HG03196 (cell line): ENCODE results near the gene RGS9.
A peak's percentile ranks its signal among the peaks of the same experiment; 100 is the strongest.
"Not testable (repeated sequence)": the region's sequence is repeated elsewhere in the genome, so short reads cannot be mapped to it uniquely, and the experiment has no call there.

ENCODE experiments used
- ATAC-seq: cut with Tn5 transposase; IDR thresholded peaks from one replicate; pipeline ENCODE4 v1.9.1; 2021; ENCODE audit not compliant: unreplicated experiment

Gene RGS9

GRCh38 chr17:65155622-65156021 lies 18.5 kb downstream of the RGS9 start:
- peak; percentile 28 for ATAC-seq

DNA sequence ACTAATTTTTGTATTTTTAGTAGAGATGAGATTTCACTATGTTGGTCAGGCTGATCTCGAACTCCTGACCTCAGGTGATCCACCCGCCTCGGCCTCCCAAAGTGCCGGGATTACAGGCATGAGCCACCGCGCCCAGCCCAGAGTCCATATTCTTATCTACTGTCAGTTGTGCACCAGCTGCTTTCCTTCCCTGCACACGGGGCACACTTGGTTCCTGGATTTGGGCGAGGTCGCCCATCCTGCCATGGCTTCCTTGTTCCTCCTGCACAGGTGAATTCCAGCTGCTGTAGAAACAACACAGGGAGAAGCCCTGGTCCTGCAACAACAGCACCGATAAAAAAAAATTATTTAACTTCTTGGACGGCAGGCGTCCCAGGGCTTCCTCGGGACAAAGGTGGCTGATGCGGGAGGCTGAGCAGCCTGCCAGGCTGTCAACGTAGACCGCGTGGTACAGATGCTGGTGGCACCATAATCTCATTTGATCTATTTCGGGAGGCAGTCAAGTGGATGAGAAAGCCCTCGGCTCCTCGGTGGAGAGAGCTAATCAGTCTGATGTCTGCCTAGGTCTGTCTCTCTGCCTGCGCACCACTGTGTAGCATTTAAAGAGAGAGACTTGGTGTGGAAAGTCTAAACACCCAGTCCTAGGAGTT lies 19.1 kb downstream of the RGS9 start:
- ATAC-seq, result no peak

GRCh38 chr17:65156835-65157565 lies 19.8 kb downstream of the RGS9 start:
- ATAC-seq, result no peak

DNA sequence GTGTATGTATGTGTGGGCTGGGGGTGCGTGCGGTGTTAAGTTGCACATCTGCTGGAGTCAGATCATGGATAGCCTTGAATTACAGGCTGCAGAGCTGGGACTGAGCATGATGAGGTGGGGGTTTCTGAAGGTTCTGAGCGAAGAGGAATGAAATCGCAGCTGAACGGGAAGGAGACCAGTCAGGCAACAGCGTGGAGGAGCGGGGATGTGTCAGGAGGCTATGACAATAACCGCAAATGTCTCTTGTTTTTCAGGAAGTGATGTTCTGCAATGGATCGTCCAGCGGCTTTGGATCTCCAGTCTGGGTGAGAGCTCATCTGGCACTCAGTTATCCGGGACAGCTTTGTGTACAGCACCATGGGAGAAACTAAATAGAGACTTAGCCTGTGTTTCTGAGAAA lies 20.9 kb downstream of the RGS9 start:
- no peak for ATAC-seq

GRCh38 chr17:65158622-65159021 lies 21.5 kb downstream of the RGS9 start:
- no peak for ATAC-seq

GRCh38 chr17:65160516-65160915 lies 23.3 kb downstream of the RGS9 start:
- ATAC-seq, result no peak

DNA sequence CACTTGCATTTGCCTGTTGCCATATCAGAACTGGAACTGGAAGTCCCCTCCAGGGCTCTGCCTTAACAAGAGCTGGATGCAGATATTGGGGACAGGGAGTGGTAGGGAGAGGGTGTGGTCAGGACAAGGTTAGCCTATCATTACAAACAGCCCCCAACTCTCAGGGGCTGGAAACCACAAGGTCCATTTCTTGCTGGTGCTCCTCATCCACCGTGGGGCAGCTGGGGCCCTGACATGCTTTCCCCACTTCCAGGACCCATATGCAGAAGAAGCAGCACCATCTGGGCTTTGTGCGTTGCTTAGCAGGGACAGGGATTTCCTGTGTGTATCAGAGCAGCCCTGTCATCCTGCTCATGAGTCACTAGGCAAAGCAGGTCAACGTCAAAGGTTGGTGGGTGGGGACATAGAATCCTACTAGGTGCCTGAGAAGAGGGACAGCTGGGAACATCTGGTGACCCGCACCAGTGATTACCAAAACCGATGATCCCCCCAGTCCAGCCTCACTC lies 26.9 kb downstream of the RGS9 start:
- peak; percentile 92 for ATAC-seq

DNA sequence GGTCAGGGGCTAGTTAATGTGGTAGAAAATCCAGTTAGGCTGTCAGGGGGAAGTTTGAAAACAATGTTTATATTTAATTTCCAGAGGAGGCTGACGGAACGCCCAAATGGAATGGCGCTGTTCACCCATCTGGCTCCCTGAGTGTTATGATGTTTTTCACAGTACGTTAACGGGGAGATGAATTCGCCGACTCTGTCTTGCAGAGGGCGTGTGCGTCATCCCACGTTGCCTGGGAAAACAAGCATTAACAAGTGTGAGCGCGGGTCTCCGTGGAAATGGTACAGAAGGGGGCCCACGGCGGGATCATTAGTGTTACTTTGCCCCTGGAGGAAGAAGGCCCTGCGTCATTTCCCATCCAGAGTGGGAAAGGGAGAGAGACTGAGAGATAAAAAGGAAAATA lies 29.6 kb downstream of the RGS9 start:
- no peak for ATAC-seq

DNA sequence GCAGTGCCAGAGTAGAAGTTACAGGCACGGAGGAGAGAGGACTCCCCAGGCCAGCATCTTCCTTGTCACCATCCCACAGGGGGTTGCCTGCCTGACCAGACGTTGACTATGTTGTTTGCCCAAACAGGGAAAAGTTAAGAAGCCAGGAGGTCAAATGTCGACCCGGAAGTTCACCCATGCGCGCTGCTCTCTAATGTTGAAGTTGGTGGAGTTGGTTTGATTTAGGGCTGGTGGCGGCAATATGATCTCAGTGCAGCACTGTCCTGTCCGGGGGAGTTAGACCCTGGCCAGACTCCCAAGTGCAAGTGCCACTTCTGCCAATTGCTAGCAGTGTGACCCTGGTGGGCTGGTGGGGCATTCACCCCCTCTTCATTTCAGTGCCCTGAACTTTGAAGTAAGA lies 30.4 kb downstream of the RGS9 start:
- ATAC-seq, result no peak

DNA sequence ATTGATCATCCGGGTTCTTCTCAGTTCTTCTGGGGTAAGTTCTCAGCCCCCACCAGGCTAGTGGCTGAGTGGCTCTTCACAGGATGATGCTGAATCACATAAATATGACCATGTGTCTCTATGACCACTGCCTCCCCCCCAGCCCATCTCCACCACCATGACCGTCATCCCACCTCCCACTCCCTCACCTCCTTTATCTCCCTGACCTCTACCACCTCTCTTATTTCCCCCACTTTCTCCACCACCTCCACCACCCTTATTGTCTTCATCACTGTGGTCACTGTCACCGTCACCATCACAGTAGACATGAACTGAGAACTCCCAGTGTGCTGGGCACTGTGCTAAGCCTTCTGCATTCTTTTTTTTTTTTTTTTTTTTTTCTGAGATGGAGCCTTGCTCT lies 32.5 kb downstream of the RGS9 start:
- no peak for ATAC-seq

- no peak for ATAC-seq
These were observed 33.7 kb downstream of the RGS9 start for GRCh38 chr17:65170839-65171238.

- no peak for ATAC-seq
These were observed 34.6 kb downstream of the RGS9 start for GRCh38 chr17:65171752-65172151.

DNA sequence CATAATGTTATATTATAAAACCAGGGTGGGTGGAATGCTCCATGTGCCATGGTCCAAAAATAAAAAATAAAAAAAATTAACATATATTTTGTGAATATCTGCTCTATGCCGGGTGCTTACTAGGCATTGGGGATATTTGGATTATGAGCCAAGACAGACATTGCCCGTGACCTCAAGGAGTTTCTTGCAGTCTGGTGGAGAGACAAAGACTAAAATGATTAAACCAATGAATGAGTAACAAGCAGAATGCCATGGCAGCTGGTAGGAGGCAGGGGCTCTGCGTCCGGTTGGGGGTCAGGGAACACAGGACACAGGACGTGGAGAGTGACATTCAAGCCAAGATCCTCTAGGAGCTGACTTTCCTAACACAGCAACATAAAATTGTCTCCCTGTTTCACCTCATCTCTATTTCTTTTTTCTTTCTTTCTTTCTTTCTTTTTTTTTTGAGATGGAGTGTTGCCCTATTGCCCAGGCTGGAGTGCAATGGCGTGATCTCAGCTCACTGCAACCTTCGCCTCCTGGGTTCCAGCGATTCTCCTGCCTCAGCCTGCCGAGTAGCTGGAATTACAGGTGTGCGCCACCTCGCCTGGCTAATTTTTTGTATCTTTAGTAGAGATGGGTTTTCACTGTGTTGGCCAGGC lies 35.4 kb downstream of the RGS9 start:
- ATAC-seq, result no peak

DNA sequence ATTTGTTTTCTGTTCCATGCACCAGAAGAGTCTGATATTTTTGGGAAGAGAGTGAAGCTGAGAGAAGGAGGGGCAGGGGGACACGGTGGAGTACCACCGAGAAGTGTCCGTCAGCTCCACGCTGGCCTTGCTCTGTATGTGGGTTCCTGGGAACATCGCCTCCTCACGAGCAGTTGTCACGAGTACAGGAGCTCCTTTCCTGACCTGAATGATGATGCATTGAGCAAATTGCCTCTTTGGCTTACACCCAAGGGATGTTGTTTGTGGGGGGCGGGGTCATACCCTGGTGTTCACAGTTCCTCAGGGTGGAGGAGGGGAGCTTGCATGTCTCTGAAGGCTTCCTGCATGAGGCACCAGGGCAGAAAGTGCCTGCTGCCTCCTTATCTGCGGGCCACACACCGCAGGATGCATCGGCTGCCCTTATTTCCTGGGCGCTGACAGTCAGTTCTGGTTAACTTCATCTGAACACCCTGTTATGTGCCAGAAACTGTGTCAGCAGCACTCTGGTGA lies 36.2 kb downstream of the RGS9 start:
- ATAC-seq, result no peak

DNA sequence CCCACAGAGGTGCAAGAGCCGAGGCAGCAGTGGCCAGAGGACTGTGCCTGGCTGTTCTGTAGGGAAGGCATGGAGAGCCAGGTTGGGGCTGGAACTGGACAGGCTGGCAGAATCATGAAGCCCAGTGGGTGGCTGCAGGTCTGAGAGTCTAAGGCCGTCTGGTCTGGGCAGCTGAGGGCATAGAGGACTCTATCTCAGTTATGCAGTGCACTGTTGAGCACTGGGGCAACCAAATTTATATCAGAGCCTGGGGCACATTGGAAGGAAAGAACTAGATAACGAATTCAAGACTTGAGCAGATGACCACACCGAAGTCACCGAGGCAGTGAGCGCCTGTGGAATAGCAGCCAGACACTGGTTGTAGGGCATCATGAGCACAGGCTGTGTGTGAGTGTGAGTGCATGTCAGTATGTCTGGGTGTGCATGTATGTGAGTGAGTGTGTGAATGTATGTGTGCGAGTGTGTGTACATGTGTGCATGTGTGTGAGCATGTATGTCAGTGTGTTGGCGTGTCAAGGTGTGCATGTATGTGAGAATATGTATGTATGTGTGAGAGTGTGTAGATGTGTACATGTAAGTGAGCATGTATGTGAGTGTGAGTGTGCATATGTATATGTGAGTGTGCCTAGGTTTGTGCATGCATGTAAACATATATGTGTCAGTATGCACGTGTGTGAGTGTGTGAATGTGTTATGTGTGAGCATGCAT lies 37.0 kb downstream of the RGS9 start:
- no peak for ATAC-seq

DNA sequence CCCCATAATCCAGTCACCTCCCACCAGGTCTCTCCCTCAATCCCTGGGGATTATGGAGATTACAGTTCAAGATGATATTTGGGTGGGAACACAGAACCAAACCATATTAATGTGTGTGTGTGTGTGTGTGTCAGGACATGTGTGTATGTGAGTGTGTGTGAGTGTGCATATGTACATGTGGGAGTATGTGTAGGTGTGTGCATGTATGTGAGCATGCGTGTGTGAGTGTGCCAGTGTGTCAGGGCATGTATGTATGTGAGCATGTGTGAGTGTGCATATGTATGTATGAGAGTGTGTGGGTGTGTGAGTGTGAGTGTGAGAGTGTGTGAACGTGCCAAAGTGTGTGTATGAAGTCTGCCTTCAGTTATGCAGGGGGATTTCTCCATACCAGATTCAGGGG lies 37.8 kb downstream of the RGS9 start:
- ATAC-seq, result no peak

DNA sequence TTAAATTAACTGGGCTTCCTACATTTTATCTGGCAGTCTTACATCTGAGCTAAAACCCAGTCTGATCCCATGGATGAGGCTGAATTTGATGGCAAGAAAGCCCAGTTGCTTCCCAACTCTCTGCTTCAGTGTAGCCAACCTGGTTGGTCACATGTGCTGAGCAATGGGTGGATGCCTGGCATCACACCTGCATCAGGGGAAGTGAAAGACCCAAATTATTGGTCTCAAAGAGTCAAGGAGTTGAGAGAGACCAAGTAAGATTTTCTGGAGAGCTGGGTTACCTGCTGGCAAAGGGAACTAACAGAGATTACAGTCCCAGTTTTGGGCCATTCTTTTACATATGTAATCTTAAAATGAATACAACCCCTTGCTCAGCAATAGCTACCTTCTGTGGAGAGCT lies 38.8 kb downstream of the RGS9 start:
- no peak for ATAC-seq

DNA sequence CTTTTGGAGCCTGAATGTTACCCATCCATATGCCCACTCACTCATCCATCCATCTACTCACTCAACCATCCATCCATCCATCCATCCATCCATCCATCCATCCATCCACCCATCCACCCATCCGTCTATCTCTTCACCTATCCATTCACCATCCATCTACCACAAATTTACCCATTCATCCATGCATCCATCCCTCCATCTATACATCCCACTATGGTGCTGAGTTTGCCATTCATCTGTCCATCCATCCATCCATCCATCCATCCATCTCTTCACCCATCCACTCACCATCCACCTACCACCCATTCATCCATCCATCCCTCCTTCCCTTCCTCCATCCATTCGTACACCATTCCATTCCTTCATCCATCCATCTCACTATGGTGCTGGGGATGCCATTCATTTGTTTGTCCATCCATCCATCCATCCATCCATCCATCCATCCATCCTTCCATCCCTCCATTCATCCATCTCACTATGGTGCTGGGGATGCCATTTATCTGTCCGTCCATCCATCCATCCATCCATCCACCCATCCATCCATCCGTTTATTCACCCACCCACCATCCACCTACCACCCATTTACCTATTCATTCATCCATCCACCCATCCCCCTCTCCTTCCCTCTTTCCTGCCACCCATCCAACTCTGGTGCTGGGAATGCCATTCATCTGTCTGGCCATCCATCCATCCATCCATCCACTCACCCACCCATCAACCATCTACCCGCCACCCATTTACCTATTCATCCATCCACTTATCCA lies 39.7 kb downstream of the RGS9 start:
- no peak for ATAC-seq

GRCh38 chr17:65177901-65178300 lies 40.7 kb downstream of the RGS9 start:
- no peak for ATAC-seq

DNA sequence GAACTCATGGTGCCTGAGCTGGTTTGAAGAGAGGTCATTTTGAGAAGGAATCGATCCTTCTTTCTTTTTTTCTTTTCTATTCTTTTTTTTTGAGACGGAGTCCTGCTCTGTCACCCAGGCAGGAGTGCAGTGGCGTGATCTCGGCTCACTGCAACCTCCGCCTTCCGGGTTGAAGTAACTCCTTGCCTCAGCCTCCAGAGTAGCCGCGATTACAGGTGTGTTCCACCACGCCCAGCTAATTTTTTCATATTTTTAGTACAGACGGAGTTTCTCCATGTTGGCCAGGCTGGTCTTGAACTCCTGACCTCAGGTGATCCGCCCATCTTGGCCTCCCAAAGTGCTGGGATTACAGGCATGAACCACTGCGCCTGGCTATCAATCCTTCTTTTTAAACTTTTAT lies 43.1 kb downstream of the RGS9 start:
- ATAC-seq, result not testable (repeated sequence)
